Esophagus muscularis mucosa (tissue), 4 donors: Measurements from ENCODE around the gene IRGQ. TPM values are rescaled to one million over a fixed set of nuclear protein-coding genes. Genes with fewer than 3 reads are reported as not detected.
"Not testable (repeated sequence)": the region's sequence is repeated elsewhere in the genome, so short reads cannot be mapped to it uniquely, and the experiment has no call there.

Experiments
- DNase-seq: peaks from one replicate; pipeline ENCODE4 v3.0.0-alpha.2; 2017; ENCODE audit errors: extremely low spot score
- H3K27ac ChIP-seq, 4 donors: fragments of 200-600 bp; sonication (generic); replicated peaks in 1 of 4; 1 replicate in 3 of 4; 2 replicates in 1 of 4; pipeline ENCODE4 v1.5.1; 2016 to 2019; ENCODE audit warnings: mild to moderate bottlenecking in 1 of 4
- H3K27me3 ChIP-seq, 4 donors: fragments of 200-600 bp; sonication (generic); one replicate each; pipeline versions ENCODE4 v1.5.1 to v1.6.0; 2016 to 2019
- H3K36me3 ChIP-seq, 4 donors: fragments of 200-600 bp; sonication (generic); one replicate each; pipeline ENCODE4 v1.5.1; 2016 to 2019
- H3K4me1 ChIP-seq, 4 donors: fragments of 200-600 bp; sonication (generic); one replicate each; pipeline ENCODE4 v1.5.1; 2016 to 2019
- H3K4me3 ChIP-seq, 4 donors: fragments of 200-600 bp; sonication (generic); 1 replicate in 2 of 4; 2 replicates in 2 of 4; pipeline ENCODE4 v1.5.1; 2016 to 2019; ENCODE audit warnings: mild to moderate bottlenecking in 4 of 4, moderate library complexity in 1 of 4
- H3K9me3 ChIP-seq, 4 donors: fragments of 200-600 bp; sonication (generic); 1 replicate in 3 of 4; 2 replicates in 1 of 4; pipeline ENCODE4 v1.5.1; 2016 to 2019
- CTCF ChIP-seq, 3 experiments: fragments of 200-600 bp in 2 of 3; fragments of 450-650 bp in 1 of 3; sonication (generic) in 2 of 3; IDR thresholded peaks; one replicate each; pipeline ENCODE4 v1.5.1; 2017 to 2019; ENCODE audit warnings: antibody characterized with exemption in 3 of 3, mild to moderate bottlenecking in 2 of 3, moderate library complexity in 1 of 3
- EP300 ChIP-seq: sonication (generic); formaldehyde crosslinking; IDR thresholded peaks from one replicate; pipeline ENCODE4 v1.6.1; 2017; ENCODE audit warnings: antibody characterized with exemption
- POLR2A ChIP-seq: fragments of 450-650 bp; IDR thresholded peaks from one replicate; pipeline ENCODE4 v1.6.1; 2017; ENCODE audit warnings: antibody characterized with exemption, moderate library complexity, mild to moderate bottlenecking, low read depth
- POLR2AphosphoS5 ChIP-seq, 2 donors: sonication (generic); formaldehyde crosslinking; IDR thresholded peaks; one replicate each; pipeline ENCODE4 v1.6.1; 2017; ENCODE audit warnings: antibody characterized with exemption in 2 of 2
- WGBS: methylation state at CpG from one replicate; pipeline ENCODE4 v1.1.5; 2018; 5-methylcytosine and 5-hydroxymethylcytosine counted together
- intact Hi-C: fragments of 100-400 bp; cut with DNase I; formaldehyde crosslinking; loops from one replicate; pipeline ENCODE4 v1.15.1; 2023
- total RNA-seq, 4 donors: library from RNA; depleted of rRNA; stranded (reverse); fragments of >200 nt; gene quantifications; one replicate each; pipeline versions ENCODE4 v1.1.0 to v1.2.1, GENCODE V29; 2016

IRGQ gene
- total RNA-seq, 4 donors from 2014 or later, result 20.3 to 36.0 (median 28.6) TPM

- no peak for TF ChIP-seq POLR2AphosphoS5 (IDR thresholded peaks at IDR 0.05)
- no peak for TF ChIP-seq EP300
- TF ChIP-seq CTCF (IDR thresholded peaks at IDR 0.05), result no peak
- TF ChIP-seq POLR2A, result no peak
- no peak overlapping the region for H3K4me3 ChIP-seq
- H3K4me1 ChIP-seq, result no peaks in the 10 kb centered on the region
- 90% methylated on average over 3 of the region's 3 CpGs for WGBS
- no peak overlapping the region for H3K27ac ChIP-seq
- H3K36me3 ChIP-seq, result peaks cover 36 to 85% (median 69%) of the 10 kb centered on the region in 4 donors
- intact Hi-C loops, result no loop called here
- no peaks in the 10 kb centered on the region for H3K27me3 ChIP-seq
- no peaks in the 10 kb centered on the region for H3K9me3 ChIP-seq
- DNase-seq, result no peak
Observed at GRCh38 chr19:43552198-43552450, 43.8 kb downstream of the IRGQ start.

- H3K4me3 ChIP-seq, result no peak overlapping the region
- H3K36me3 ChIP-seq, result peaks cover 36 to 86% (median 68%) of the 10 kb centered on the region in 4 donors
- TF ChIP-seq POLR2AphosphoS5 (IDR thresholded peaks at IDR 0.05) (no peak), CTCF (IDR thresholded peaks at IDR 0.05) (no peak), POLR2A (no peak), EP300 (no peak)
- no peak for DNase-seq
- WGBS, result 92% methylated on average over 23 of the region's 23 CpGs
- no peak overlapping the region for H3K27ac ChIP-seq
- intact Hi-C loops, result no loop called here
- H3K27me3 ChIP-seq, result no peaks in the 10 kb centered on the region
- H3K4me1 ChIP-seq, result no peaks in the 10 kb centered on the region
- H3K9me3 ChIP-seq, result no peaks in the 10 kb centered on the region
Observed at GRCh38 chr19:43551399-43552197, 44.3 kb downstream of the IRGQ start.

DNA sequence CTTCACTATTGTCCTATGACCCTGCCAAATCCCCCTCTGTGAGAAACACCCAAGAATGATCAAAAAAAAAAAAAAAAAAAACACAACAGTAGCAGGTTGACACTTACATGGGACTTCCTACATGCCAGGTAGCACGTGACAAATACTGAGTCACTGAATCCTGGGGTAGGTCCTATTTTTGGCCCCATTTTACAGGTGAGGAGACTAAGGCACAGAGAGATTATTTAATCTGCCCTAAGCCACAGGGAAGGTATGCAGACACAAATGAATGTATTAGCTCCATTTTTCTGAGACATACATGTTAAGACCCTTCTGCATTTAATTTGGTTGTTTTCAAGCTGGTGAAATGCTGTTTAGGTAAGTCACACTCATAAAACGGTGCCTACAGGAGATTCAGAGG is 47.2 kb downstream of the IRGQ start:
- WGBS, result 82% methylated on average over 2 of the region's 2 CpGs
- Histone ChIP-seq H3K27ac (no peak overlapping the region), H3K4me1 (no peaks in the 10 kb centered on the region), H3K4me3 (no peak overlapping the region), H3K36me3 (peaks cover 46 to 86% (median 72%) of the 10 kb centered on the region in 4 donors), H3K27me3 (no peaks in the 10 kb centered on the region), H3K9me3 (no peaks in the 10 kb centered on the region)
- intact Hi-C loops, result no loop called here
- TF ChIP-seq EP300 (no peak), CTCF (IDR thresholded peaks at IDR 0.05) (no peak), POLR2AphosphoS5 (IDR thresholded peaks at IDR 0.05) (no peak), POLR2A (no peak)
- no peak for DNase-seq

GRCh38 chr19:43547926-43548325 is 48.0 kb downstream of the IRGQ start:
- H3K27ac ChIP-seq, H3K9me3 ChIP-seq, H3K27me3 ChIP-seq, intact Hi-C loops, H3K4me3 ChIP-seq, H3K4me1 ChIP-seq, DNase-seq: not testable (repeated sequence)
- peaks cover 47 to 86% (median 72%) of the 10 kb centered on the region in 4 donors for H3K36me3 ChIP-seq
- no CpG with 5 or more reads among the region's 24 CpGs for WGBS

GRCh38 chr19:43546581-43546980 is 49.4 kb downstream of the IRGQ start:
- TF ChIP-seq CTCF (IDR thresholded peaks at IDR 0.05), result no peak
- no peak for TF ChIP-seq POLR2AphosphoS5 (IDR thresholded peaks at IDR 0.05)
- TF ChIP-seq EP300, result no peak
- no peak for TF ChIP-seq POLR2A
- Histone ChIP-seq H3K9me3 (no peaks in the 10 kb centered on the region), H3K27ac (no peak overlapping the region), H3K36me3 (peaks cover 47 to 86% (median 73%) of the 10 kb centered on the region in 4 donors), H3K4me1 (no peaks in the 10 kb centered on the region), H3K27me3 (no peaks in the 10 kb centered on the region), H3K4me3 (no peak overlapping the region)
- DNase-seq, result no peak
- intact Hi-C loops, result no loop called here
- WGBS, result 100% methylated on average over 1 of the region's 3 CpGs
